Measurements from ENCODE around the gene SLC25A20.
"Not testable (repeated sequence)": the region's sequence is repeated elsewhere in the genome, so short reads cannot be mapped to it uniquely, and the experiment has no call there.

Gene SLC25A20, protein sequence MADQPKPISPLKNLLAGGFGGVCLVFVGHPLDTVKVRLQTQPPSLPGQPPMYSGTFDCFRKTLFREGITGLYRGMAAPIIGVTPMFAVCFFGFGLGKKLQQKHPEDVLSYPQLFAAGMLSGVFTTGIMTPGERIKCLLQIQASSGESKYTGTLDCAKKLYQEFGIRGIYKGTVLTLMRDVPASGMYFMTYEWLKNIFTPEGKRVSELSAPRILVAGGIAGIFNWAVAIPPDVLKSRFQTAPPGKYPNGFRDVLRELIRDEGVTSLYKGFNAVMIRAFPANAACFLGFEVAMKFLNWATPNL

DNA sequence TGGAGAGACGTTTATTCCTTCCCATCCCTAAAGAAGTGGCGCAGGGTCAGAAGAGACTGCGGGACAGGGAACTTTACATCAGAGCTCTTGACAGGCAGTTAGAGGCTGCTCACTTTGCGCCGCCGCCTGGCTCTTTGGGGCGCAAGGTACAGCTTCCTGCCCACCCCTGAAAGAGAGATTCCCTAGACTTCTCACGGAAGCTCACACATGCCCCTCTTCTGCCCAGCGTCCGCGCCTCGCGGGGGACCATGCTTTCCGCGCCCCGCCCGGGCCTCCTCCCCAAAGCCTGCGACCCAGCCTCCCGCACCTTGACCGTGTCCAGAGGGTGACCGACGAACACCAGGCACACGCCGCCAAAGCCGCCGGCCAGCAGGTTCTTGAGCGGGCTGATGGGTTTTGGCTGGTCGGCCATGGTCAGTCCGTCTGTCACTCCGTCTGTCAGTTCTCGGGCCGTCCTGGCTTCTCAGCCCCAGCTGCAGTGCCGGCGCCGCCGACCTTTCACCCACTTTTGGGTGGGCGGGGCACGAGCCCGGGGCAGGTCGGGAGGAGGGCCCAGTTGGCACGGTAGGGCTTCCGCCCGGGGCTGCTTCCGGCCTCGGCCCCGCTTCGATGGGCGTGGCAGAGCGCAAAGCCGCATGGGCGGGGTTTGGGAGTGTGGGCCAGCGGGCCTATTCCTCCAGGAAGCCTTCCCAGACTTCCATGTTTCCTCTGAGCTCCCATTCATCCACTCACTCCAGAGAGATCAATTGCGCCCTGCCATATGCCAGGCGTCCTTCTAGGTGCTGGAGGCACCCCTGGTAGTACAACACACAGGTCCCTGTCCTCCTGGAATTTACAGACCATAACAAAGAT lies at the start of gene SLC25A20:
TSS of gene SLC25A20 (minus strand) at position 500 of the 852 bp plus-strand sequence. CDS start at position 412, 88 bp downstream.
- peak; percentile 2 for DNase-seq

DNA sequence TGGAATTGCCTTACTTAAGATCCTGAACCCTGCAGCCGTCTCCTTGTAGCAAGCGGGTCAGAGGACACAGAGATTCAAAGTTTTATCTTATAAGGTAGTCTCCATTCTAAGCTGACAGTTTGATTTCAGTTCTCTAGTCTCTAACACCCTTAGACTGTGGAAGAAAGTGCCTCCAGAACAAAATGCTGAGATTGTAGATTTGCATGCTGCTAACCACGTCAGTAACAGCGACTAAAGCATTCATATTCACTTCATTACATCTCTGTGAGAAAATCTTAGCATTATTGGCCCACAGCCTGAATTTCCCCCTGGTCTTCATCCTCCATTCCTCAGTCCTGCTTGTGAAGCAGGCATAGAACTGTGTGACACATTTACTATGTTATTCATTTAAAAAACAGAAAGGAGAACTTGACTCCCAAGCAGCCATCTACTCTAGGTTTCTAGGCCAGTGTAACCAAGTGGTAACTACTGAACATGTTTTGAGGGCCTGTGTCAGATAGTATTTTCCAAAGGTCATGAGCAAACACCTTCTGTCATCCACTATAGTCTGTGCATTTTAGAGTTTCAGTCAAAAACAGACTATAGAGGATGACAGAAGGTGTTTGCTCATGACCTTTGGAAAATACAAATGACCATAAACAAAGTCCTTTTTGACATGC lies 47.3 kb upstream of the SLC25A20 start:
- no peak for DNase-seq

DNA sequence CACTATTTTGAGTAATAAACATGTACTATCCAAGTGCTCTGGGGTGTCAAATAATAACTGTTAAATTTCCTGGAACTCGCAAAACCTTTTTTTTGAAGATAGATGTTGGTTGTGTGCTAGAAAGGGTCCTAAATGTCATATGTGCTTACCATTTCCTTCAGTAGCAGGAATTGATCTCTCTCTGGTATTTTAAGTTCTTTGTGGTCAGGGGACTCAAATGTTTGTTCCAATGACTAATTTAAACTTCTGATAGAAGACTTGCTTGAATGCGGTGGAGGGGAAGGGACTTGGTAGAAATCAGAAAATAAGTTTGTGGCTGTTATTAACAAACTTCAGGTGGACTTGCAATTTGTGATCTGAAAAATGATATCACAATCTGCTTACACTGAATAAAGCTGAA lies 46.8 kb upstream of the SLC25A20 start:
- DNase-seq: no peak

DNA sequence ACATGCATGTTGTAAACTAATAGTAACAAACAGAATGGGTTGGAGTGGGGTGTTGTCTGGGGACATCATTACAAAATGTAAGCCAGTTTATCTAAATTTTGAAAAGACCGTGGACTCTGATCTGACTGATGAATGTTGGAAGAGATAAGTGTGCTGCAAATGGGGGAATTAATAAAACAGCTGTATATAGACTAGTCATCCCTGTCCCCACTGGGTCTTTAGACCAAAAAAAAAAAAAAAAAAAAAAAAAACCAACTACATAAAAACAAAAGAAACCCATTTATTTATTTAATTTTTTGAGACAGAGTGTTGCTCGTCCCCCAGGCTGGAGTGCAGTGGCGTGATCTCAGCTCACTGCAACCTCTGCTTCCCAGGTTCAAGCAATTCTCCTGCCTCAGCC lies 40.0 kb upstream of the SLC25A20 start:
- no peak for DNase-seq

DNA sequence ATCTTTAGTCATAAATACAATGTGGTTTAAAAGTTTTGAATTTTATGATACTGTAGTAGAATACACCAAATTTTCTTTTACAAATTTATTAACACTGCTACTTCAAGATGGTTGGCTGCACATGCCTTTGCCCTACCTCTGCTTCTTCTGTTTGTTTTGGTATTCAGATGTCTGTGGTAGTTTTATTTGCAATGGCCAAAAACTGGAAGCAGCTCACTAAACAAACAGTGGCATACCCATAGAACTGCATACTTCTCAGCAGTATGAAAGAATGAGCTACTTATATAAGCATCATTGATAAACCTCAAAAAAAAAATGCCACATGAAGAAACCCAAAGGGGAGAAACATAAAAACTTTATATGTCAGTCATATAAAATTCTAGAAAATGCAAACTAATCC lies 39.5 kb upstream of the SLC25A20 start:
- no peak for DNase-seq

DNA sequence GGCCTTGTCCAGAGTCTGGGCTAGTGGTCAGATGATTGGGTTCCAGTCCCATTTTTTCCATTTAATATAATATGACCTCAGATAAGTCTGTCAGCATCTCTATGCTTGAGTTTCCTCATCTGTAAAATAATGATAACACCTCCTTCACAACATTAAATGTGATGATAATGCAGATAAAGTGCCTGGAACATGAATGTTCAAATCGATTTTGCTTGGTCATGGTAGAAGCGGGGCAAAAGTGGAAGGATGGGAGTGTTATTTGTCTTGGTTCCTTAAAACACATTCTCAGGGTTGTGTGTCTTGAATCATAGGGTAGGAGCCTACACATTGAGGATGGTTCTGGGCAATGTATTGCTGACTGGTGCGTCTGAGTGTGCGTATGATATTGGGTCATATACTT lies 36.8 kb upstream of the SLC25A20 start:
- no peak for DNase-seq

DNA sequence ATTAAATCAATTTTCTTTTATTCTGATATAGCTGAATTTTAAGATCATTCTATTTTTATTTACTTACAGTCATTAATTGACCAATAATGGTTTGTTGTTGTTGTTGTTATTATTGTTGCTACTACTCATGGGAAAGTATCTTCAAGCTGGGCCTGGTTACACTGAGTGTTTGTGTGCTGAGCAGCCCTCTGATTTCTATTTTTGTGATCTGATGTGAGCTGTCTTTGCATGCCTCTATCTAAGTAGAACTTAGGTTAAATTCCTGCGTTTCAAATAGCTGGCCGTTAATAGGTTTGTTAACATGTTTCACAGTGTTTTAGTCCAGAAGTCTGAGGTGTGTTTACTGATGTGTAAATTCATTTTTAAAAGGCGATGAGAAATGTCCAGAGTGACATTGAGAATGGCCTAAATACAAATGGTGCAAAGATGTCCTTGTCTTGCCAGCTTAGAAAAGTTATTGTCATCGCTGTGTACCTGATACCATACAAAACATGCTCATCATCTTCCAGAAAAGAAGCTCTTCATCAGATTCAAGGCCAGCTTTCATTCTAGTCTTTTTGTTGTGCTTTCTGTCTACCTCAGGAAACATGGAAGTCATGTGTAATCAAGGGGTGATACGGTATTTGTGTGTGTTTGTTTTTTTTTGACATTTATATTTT lies 35.8 kb upstream of the SLC25A20 start:
- no peak for DNase-seq

DNA sequence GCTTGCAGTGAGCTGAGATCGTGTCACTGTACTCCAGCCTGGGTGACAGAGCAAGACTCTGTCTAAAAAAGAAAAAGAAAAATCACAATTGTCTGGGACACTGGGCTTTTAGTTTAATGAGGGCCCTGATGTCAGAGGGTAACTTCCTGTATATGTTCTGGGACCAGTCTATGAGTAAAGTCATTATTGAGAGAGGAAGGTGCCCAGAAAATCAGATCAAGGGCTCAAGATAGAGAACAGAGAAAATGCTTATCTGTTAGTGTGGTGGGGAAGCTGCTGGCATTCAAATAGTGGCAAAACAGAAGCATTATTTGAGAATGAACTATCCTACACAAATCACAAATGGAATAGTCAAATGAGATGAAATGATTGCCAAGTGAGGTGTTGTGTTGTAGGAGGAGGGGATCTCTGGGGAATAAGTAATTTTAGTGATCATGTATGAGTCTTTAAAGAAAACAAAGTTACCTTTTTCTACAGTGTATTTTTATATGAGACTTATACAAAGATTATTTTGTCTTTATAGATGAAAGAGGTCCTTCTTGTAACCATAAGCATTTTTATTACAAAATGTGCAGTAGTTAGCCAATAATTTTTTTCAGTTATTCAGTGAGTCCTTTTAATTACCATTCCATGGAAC lies 33.4 kb upstream of the SLC25A20 start:
- no peak for DNase-seq

DNA sequence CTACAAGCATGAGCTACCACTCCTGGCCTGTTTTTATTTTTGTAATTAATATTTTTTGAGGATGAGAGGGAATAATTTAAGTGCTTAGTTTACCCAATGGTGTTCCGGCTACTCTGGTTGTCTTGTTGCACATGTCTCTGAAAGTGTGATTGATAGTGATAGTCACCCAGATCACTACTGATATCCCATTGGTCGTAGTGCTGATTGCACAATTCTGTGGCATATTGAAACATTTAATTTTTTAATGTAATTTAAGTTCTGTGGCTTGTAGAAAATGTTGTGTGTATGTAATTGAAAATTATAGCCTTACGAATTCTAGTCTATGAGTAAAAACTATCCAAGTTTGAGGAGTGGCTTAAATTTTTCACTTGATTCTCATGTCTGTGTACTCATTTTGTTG lies 31.9 kb upstream of the SLC25A20 start:
- DNase-seq: no peak

DNA sequence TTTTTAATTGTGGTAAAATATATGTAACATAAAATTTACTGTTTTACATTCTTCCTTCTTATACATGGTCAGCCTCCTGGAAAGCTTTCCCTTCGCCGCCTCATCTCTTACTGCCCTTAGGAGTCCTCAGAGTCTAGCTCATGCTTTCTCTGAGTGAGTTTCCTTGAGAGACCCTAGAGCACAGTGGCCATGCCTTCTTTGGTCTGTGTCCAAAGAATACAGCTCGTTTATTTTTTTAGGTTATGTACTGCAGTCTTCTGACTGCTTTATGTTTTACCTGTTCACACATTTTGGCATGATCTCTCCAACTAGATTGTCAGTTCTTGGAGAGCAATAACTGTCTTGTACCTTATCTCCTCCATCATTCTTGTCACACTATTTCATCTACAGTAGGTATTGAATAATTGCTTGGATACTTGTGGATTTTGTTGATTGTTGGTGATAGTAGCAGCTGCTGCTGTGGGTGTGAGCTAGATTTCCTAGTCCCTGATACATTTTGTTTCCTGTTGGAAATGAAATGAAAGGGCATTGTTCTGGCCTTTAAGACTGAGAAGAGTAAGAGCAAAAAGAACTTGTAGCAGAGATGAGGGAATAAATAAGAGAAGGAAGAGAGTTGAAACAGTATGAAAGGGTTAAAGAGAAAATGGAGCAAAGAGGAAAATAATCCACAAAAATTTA lies 30.8 kb upstream of the SLC25A20 start:
- no peak for DNase-seq

DNA sequence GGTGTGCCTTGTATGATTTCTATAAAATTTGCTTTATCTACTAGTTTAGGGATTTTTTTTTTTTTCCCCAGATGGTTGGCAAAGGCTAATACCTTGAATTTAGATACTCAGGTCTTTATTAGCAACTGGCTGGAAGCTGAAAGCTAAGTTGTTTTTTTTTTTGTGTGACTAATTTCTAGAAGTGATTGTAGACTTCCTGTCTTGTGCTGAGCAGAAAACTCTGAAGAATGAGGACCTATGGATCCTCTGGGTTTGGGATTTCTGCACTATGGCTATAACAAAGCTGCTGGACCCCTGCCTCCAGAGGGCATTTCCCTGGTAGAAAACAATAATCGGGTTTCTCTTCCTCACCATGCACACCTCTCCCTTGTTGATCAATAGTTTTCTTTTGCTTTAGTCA lies 30.0 kb upstream of the SLC25A20 start:
- no peak for DNase-seq

DNA sequence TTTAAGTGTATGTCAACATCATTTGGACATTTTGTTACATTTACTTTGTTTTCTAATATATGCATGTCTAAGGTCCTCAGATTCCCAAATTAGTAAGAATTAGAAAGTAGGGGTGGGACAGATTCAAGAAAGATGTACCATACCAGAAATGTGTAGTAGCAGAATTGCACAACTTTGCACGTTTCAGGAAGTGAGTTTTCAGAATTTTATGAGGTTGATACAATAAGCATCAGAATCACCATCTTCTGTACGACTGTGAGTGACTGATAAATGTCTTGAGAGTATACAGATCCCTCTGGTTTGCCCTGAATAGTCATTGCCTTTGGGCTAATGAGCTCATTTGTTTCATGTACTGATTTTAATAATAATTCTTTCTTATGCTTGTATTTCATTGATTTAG lies 29.2 kb upstream of the SLC25A20 start:
- DNase-seq: no peak

DNA sequence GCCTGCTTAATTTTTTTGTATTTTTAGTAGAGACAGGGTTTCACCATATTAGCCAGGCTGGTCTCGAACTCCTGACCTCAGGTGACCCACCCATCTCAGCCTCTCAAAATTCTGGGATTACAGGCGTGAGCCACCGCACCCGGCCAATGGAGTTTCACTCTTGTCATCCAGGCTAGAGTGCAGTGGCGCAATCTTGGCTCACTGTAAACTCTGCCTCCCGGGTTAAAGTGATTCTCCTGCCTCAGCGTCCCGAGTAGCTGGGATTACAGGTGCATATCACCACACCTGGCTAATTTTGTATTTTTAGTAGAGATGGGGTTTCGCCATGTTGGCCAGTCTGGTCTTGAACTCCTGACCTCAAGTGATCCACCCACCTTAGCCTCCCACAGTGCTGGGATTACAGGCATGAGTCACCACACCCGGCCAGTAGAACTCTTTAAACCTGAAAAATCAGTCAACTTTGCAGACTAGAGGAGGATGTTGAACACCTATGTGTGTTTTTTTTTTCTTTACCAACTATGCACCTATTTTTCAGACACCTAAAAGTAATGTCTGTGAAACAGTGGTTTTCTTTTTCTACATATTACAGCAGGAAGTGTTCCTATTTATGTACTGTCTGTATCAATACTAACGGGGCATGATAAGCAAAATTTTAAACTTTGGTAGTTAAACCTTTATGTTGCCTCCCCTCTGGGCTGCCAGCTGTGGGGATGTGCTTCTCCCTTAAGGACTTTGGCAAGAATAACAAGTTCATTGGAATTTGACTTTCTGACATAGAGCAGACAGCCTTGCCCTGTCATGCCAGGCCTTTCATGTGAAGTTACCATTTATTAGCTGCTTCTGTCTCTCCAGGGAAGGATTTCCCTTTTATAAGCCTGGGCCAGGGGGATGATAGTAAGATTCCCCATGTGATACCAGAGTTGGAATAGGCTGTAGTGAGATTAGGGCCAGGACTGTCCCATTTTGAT lies 28.0 kb upstream of the SLC25A20 start:
- no peak for DNase-seq

DNA sequence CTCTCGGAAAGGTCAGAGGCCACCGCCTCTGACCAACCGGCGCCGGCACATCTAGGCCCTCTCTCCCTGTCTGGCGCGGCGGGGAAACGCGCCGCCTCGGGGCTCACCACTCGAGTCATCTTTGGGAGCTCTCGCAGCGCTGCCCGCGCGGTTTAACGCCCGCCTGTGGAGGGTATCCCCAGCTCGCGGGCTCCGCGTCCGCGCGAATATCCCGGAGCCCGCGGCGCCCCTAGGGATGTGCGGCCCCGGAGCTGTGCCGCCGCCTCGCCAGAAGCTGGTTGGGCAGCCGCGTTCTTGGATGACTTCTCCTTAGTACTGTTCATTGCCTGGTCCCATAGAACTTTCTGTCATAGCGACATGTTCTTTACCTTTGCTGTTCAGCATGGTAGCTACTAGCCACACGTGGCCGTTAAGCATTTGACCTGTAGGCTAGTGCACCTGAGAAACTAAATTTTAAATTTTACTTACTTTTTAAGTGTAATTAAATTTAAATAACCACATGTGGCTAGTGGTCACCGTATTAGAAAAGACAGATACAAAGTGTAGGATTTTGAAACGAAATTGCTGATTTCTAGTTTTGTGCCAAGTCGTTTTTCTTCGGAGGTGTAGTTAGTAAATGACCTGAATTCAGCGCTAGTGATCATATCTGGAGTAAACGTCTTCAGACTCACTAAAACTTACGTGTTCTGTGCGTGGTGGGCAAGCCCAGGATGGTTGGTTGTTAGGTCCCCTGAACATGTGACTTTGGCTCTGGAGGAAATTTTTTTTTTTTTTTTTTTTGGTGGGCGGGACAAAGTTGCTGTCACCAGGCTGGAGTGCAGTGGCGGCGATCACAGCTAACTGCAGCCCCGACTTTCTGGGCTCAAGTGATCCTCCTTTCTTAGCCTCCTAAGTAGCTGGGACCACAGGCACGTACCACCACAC lies 20.8 kb upstream of the SLC25A20 start:
- no peak for DNase-seq

DNA sequence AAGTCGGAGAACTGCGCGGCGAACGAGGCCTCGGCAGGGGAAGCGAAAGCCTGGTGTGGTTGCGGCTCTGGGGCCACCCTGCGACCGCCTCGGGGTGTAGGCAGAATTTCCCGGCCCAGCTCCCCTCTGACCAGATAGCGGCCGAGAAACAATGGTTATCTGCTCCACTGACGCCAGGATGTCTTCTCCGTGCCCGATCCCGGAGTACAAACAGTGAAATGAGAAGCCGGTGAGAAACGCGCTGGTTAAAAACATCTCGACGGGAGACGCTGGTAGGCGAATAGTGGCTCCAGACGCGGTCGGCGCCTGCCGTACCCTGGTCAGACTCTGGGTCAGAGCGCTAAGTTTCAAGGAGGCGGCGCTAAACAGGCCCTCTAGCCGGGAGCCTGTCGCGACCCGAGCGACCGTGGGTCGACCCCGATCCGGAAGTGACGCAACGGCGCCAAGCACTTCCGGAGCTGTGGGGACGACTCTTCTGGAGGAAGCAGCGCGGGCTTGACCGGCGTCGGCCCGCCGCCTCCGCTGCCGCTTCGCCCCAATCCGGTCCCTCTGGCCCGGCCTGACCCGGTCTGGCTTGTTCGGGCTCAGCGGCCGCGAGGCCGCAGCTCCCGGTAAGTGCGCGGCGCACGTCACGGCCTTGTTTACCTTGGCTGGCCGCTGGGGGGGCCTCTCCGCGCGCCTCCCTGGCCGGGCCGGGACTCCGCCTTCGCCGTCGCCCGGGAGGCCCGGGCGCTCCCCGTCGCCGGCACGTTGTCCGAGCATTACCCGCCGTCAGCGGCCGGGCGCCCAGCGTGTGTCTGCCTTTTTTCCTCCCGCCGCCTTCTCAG lies 19.9 kb upstream of the SLC25A20 start, which contains the start of gene ARIH2:
TSS of gene ARIH2 (plus strand) at position 455 of the 827 bp plus-strand sequence. CDS start 8,717 bp downstream, outside the sequence.
- peak; percentile 60 for DNase-seq

DNA sequence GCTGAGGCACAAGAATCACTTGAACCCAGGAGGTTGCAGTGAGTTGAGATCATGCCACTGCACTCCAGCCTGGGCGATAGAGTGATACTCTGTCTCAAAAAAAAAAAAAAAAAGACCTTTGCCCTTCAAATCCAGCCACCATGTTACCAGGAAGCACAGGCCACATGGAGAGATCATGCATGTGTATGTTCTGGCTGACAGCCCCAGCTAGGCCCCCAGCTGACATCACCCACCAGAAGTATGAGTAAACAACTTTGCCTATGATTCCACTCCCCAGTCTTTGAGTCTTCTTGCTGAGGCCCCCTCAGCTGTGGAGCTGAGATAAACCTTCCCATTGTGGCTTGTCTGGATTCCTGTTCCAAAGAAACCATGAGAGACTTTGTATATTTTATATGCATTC lies 16.6 kb upstream of the SLC25A20 start:
- DNase-seq: no peak

DNA sequence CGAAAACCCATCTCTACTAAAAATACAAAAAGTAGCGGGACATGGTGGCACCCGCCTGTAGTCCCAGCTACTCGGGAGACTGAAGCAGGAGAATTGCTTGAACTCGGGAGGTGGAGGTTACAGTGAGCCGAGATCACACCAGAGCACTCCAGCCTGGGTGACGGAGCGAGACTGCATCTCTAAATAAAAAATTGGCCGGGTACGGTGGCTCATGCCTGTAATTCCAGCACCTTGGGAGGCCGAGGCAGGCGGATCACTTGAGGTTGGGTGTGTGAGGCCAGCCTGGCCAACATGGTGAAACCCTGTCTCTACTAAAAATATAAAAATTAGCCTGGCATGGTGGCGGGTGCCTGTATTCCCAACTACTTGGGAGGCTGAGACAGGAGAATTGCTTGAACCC lies 8.3 kb upstream of the SLC25A20 start:
- DNase-seq: not testable (repeated sequence)

DNA sequence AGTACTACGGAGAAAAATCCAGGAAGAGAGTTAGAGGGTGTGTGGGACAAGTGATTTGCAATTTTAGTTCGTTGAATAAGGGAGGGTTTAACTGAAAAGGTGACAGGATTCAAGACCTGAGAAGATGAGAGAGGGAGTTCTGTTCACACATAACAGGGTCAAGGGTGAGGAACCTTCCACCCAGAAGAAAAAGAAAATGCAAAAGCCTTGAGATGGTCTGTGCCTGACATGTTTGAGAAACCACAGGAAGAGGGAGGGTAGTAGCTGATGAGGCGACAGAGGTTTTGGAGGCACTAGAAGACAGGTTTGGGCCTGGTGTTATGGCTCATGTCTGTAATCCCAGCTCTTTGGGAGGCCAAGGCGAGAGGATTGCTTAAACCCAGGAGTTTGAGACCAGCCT lies 591 bp upstream of the SLC25A20 start:
- DNase-seq: no peak

Data from NCI-H446 treated with DMSO at 0.1 percent for 48 hours (cell line).